GM19043 (cell line): ENCODE results near the gene PRRT1.
"Not testable (repeated sequence)": the region's sequence is repeated elsewhere in the genome, so short reads cannot be mapped to it uniquely, and the experiment has no call there.

Experiments used
- ATAC-seq: cut with Tn5 transposase; IDR thresholded peaks from one replicate; pipeline ENCODE4 v1.9.1; 2021; ENCODE audit warnings: low read depth; ENCODE audit not compliant: unreplicated experiment

The PRRT1 gene

GRCh38 chr6:32151863-32152768 lies at the start of gene PRRT1:
TSS of gene PRRT1 (minus strand) at chr6:32151939. CDS start at chr6:32151827, 112 bp downstream.
- ATAC-seq: no peak

GRCh38 chr6:32200711-32201475 lies 49.2 kb upstream of the PRRT1 start:
- ATAC-seq: no peak

GRCh38 chr6:32198866-32199265 lies 47.1 kb upstream of the PRRT1 start:
- ATAC-seq: no peak

- no peak for ATAC-seq
Measured at GRCh38 chr6:32198345-32198696, 46.6 kb upstream of the PRRT1 start.

- no peak for ATAC-seq
Measured at GRCh38 chr6:32196682-32197616, 45.2 kb upstream of the PRRT1 start.

- peak; percentile 69 for ATAC-seq
Measured at GRCh38 chr6:32195902-32196681, 44.4 kb upstream of the PRRT1 start.

GRCh38 chr6:32195652-32195901 lies 43.8 kb upstream of the PRRT1 start:
- no peak for ATAC-seq

GRCh38 chr6:32194825-32195651 lies 43.3 kb upstream of the PRRT1 start:
- no peak for ATAC-seq

GRCh38 chr6:32194388-32194787 lies 42.6 kb upstream of the PRRT1 start:
- ATAC-seq: no peak

- ATAC-seq: not testable (repeated sequence)
Measured at GRCh38 chr6:32193096-32193495, 41.4 kb upstream of the PRRT1 start.

- ATAC-seq: no peak
Measured at GRCh38 chr6:32192608-32193039, 40.9 kb upstream of the PRRT1 start, which contains the start of gene GPSM3. TSS of gene GPSM3 (minus strand) at chr6:32192643. CDS start at chr6:32192513, 130 bp downstream.

- ATAC-seq: no peak
Measured at GRCh38 chr6:32191696-32192607, 40.2 kb upstream of the PRRT1 start.

- no peak for ATAC-seq
Measured at GRCh38 chr6:32190911-32191677, 39.4 kb upstream of the PRRT1 start.

GRCh38 chr6:32190054-32190851 lies 38.5 kb upstream of the PRRT1 start, which contains the start of gene PBX2:
TSS of gene PBX2 (minus strand) at chr6:32190202. CDS start at chr6:32189915, 287 bp downstream.
- peak; percentile 51 for ATAC-seq

GRCh38 chr6:32189742-32190053 lies 38.0 kb upstream of the PRRT1 start:
- no peak for ATAC-seq

- ATAC-seq: no peak
Measured at GRCh38 chr6:32189069-32189741, 37.5 kb upstream of the PRRT1 start.
